Mesothelial cell of epicardium (in vitro differentiated cells): ENCODE results near the gene PIGW. TPM values are rescaled to one million over a fixed set of nuclear protein-coding genes. Genes with fewer than 3 reads are reported as not detected.

Experiments used
- DNase-seq, 2 experiments: peaks; one replicate each; pipeline ENCODE4 v3.0.0; 2021; ENCODE audit warnings: low spot score in 2 of 2; ENCODE audit not compliant: unreplicated experiment in 2 of 2
- H3K27ac Mint-ChIP-seq: 2 replicates; pipeline ENCODE4 v1.8.0; 2021; ENCODE audit warnings: mixed read lengths
- H3K27me3 Mint-ChIP-seq: 2 replicates; pipeline ENCODE4 v1.8.0; 2021; ENCODE audit warnings: low read depth, mixed read lengths
- H3K36me3 Mint-ChIP-seq: 2 replicates; pipeline ENCODE4 v1.8.0; 2021; ENCODE audit warnings: mixed read lengths
- H3K4me1 Mint-ChIP-seq: 2 replicates; pipeline ENCODE4 v1.8.0; 2021; ENCODE audit warnings: mixed read lengths
- H3K4me3 Mint-ChIP-seq: 2 replicates; pipeline ENCODE4 v1.8.0; 2021; ENCODE audit warnings: mild to moderate bottlenecking, moderate library complexity, mixed read lengths
- H3K9me3 Mint-ChIP-seq: 2 replicates; pipeline ENCODE4 v1.8.0; 2021; ENCODE audit warnings: mixed read lengths
- CTCF ChIP-seq: fragments of 200-600 bp; sonication (generic); IDR thresholded peaks from one replicate; pipeline ENCODE4 v1.5.0; 2021; ENCODE audit warnings: antibody characterized with exemption; ENCODE audit not compliant: unreplicated experiment
- total RNA-seq: library from RNA; stranded (reverse); gene quantifications from 3 replicates; pipeline ENCODE4 v1.2.1, GENCODE V29; 2021

The PIGW gene
- total RNA-seq, 1 donor from 2014 or later: 8.8 TPM

GRCh38 chr17:36493956-36494355, 40.8 kb upstream of the PIGW start:
- no peak for TF ChIP-seq CTCF
- Mint-ChIP-seq H3K4me1 (no peaks in the 10 kb centered on the region), H3K27ac (no peak overlapping the region), H3K27me3 (no peaks in the 10 kb centered on the region), H3K4me3 (no peak overlapping the region), H3K9me3 (peaks cover 7% of the 10 kb centered on the region), H3K36me3 (peaks cover 36% of the 10 kb centered on the region)
- DNase-seq: no peak

- no peaks in the 10 kb centered on the region for H3K27me3 Mint-ChIP-seq
- no peak for TF ChIP-seq CTCF
- no peak overlapping the region for H3K4me3 Mint-ChIP-seq
- H3K27ac Mint-ChIP-seq: no peak overlapping the region
- no peaks in the 10 kb centered on the region for H3K4me1 Mint-ChIP-seq
- H3K36me3 Mint-ChIP-seq: peaks cover 31% of the 10 kb centered on the region
- DNase-seq: no peak
- peaks cover 6% of the 10 kb centered on the region for H3K9me3 Mint-ChIP-seq
These were observed 40.1 kb upstream of the PIGW start for GRCh38 chr17:36494674-36495073.

GRCh38 chr17:36495076-36495578, 39.7 kb upstream of the PIGW start:
- no peaks in the 10 kb centered on the region for H3K4me1 Mint-ChIP-seq
- TF ChIP-seq CTCF: no peak
- H3K9me3 Mint-ChIP-seq: peaks cover 3% of the 10 kb centered on the region
- peaks cover 27% of the 10 kb centered on the region for H3K36me3 Mint-ChIP-seq
- no peak for DNase-seq
- no peak overlapping the region for H3K27ac Mint-ChIP-seq
- H3K4me3 Mint-ChIP-seq: no peak overlapping the region
- H3K27me3 Mint-ChIP-seq: no peaks in the 10 kb centered on the region

- H3K27me3 Mint-ChIP-seq: no peaks in the 10 kb centered on the region
- H3K4me1 Mint-ChIP-seq: no peaks in the 10 kb centered on the region
- no peak for DNase-seq
- H3K36me3 Mint-ChIP-seq: peaks cover 22% of the 10 kb centered on the region
- no peak overlapping the region for H3K27ac Mint-ChIP-seq
- H3K4me3 Mint-ChIP-seq: no peak overlapping the region
- no peaks in the 10 kb centered on the region for H3K9me3 Mint-ChIP-seq
- TF ChIP-seq CTCF: no peak
These were observed 38.6 kb upstream of the PIGW start for GRCh38 chr17:36496018-36496789.

- Mint-ChIP-seq H3K9me3 (no peaks in the 10 kb centered on the region), H3K36me3 (peaks cover 18% of the 10 kb centered on the region), H3K27me3 (no peaks in the 10 kb centered on the region), H3K27ac (no peak overlapping the region), H3K4me3 (no peak overlapping the region), H3K4me1 (no peaks in the 10 kb centered on the region)
- TF ChIP-seq CTCF: no peak
- DNase-seq: no peak
These were observed 36.6 kb upstream of the PIGW start for GRCh38 chr17:36498155-36498554.
